Activated naive CD4-positive, alpha-beta T cell treated with anti-CD3 and anti-CD28 coated beads for 36 hours (primary cell): ENCODE data around the gene APBB2. TPM values are rescaled to one million over a fixed set of nuclear protein-coding genes. Genes with fewer than 3 reads are reported as not detected.

ENCODE experiments used
- CTCF ChIA-PET: fragments of 350-600 bp; sonication (Branson Sonifier 250); formaldehyde crosslinking; loops from one replicate; lab custom pipeline; 2021; ENCODE audit warnings: antibody characterized with exemption; lab: Charles Lee
- DNase-seq: peaks from one replicate; pipeline ENCODE4 v3.0.0-alpha.2; 2020
- H3K27ac Mint-ChIP-seq: one replicate; pipeline ENCODE4 v1.8.0; 2021; ENCODE audit warnings: mild to moderate bottlenecking, mixed read lengths
- H3K27me3 Mint-ChIP-seq: one replicate; pipeline ENCODE4 v1.8.0; 2021; ENCODE audit warnings: low read depth, mixed read lengths
- H3K36me3 Mint-ChIP-seq: one replicate; pipeline ENCODE4 v1.8.0; 2021; ENCODE audit warnings: low read depth, mixed read lengths
- H3K4me1 Mint-ChIP-seq: one replicate; pipeline ENCODE4 v1.8.0; 2021; ENCODE audit warnings: low read depth, mixed read lengths
- H3K4me3 Mint-ChIP-seq: one replicate; pipeline ENCODE4 v1.8.0; 2021; ENCODE audit warnings: mild to moderate bottlenecking, moderate library complexity, mixed read lengths
- H3K9me3 Mint-ChIP-seq: one replicate; pipeline ENCODE4 v1.8.0; 2021; ENCODE audit warnings: mixed read lengths
- intact Hi-C: fragments of 100-400 bp; cut with micrococcal nuclease; formaldehyde crosslinking; loops from one replicate; pipeline ENCODE4 v1.15.1; 2023
- total RNA-seq, 2 experiments: library from RNA; stranded (reverse); gene quantifications; one replicate each; pipeline ENCODE4 v1.2.3, GENCODE V29; 2021

Gene APBB2
- total RNA-seq, 2 experiments from 2014 or later = 4.5 to 4.8 TPM

DNA sequence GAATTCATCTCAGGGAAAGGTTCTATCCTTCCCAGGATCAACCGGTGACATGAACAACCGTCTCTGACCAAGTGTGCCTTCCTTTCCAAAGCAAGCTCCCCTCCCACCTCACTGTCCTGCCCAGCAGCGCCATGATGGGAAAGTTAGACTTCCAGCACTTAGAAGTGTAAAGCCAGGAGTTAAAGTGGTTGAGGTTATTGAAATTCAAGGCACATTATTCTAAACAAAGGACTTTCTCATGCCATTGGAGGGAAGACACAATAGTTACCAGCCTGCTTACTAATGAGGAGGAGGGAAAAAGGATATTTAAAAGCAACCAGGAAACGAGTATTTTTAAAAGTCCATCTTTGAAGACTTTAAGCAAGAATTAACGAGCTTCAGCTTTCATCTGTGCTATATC, 367.8 kb downstream of the APBB2 start:
- Mint-ChIP-seq H3K36me3 (no peaks in the 10 kb centered on the region), H3K27ac (no peak overlapping the region)
- intact Hi-C loops = loop anchor here (10.0 kb wide), 1 partner anchor 368 kb away; the partner anchor contains the start of gene APBB2

DNA sequence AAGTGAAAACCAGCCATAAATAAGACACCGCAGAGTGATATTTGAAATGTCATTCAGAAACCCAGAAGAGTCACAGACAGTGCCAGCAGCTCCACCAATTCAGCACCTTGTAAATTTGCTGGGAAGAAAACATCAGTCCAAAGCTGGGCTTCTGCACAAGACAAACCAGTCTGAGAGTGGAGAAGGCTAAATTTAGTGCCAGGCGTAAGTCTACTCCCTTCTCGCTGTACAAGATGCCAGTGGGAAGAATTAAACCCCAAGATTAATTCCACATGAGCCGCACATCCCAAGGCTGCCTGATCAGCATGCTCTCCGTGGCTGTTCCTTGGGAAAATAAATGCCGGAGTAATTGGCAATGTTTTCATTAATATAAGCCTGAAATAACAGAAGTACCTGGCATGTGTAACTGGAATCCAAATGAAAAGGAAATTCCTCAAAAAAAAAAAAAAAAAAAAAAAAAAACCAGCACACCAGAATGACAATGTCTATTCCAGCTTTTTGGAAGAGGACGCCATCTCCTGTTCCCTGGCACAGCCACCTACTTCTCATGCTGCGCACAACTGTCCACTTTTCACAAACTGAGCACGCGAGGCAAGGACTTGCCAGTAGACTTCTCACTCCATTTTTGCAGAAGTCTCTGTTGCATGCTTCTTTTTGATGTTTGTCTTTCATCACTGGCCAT, 369.0 kb downstream of the APBB2 start:
- Mint-ChIP-seq H3K4me3 (no peak overlapping the region), H3K36me3 (no peaks in the 10 kb centered on the region), H3K27me3 (peaks cover 5% of the 10 kb centered on the region), H3K27ac (no peak overlapping the region), H3K4me1 (peaks cover 5% of the 10 kb centered on the region), H3K9me3 (no peaks in the 10 kb centered on the region)
- DNase-seq = no peak
- CTCF ChIA-PET = interaction anchor here (0.7 to 2.8 kb wide), 3 partner anchors 77 to 528 kb away, joined by 3 to 7 read pairs (median 3); no protein-coding TSS in a partner anchor
- intact Hi-C loops = loop anchor here (10.0 kb wide), 1 partner anchor 370 kb away; the partner anchor contains the start of gene APBB2

More for the DNA sequence above, 367.8 kb downstream of the APBB2 start:
- Mint-ChIP-seq H3K9me3 (no peaks in the 10 kb centered on the region), H3K27me3 (peaks cover 5% of the 10 kb centered on the region), H3K4me3 (no peak overlapping the region), H3K4me1 (no peaks in the 10 kb centered on the region)
- DNase-seq = no peak
- CTCF ChIA-PET = interaction anchor here (0.7 to 0.9 kb wide), 2 partner anchors 9 to 50 kb away, joined by 3 read pairs; no protein-coding TSS in a partner anchor

DNA sequence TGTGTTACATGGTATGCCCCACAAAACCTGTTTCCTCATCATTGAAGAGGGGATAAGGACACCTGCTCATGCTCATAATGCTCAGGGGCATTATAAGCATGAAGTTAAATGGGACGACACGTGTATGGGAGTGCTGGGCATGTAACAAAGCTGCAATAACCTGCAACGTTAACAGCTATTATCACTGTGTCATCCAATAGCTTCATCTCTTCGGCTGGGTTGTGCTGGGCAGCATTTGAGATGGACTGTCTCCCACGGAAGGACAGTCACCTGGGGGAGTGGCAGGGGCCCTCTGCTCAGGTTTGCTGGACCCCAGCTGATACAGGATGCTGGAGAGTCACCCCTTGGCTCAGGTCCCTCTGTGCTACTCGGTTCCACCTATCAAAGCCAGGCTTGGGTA, 370.1 kb downstream of the APBB2 start:
- DNase-seq = no peak
- Mint-ChIP-seq H3K27ac (no peak overlapping the region), H3K36me3 (no peaks in the 10 kb centered on the region), H3K4me1 (peaks cover 5% of the 10 kb centered on the region), H3K4me3 (no peak overlapping the region), H3K27me3 (peaks cover 5% of the 10 kb centered on the region), H3K9me3 (no peaks in the 10 kb centered on the region)
- CTCF ChIA-PET = interaction anchor here (0.6 to 2.8 kb wide), 7 partner anchors 78 to 660 kb away, joined by 3 to 17 read pairs (median 4); no protein-coding TSS in a partner anchor
- intact Hi-C loops = loop anchor here (1.0 to 10.0 kb wide), 8 partner anchors 12 to 1147 kb away; partner anchors contain the start of genes APBB2, N4BP2 and UBE2K

DNA sequence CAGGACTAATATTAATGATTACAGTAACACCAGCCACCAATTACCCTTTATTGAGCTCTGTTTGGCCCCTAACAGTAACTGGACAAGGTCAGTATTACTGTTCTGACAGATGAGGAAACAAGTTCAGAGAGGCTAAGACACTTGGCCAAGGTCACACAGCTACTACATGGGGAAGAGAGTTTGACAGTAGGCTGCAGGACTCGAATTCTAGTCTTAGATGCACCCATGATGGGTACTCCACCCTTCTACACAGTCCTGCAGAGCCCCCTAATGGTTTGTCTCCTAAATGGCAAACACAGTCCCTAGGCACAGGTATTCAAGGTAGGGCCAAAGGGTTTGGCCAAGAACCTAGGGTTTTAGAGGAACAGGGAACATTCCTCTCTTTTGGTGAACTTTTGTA, 370.6 kb downstream of the APBB2 start:
- CTCF ChIA-PET = interaction anchor here (0.6 to 2.8 kb wide), 16 partner anchors 11 to 1017 kb away, joined by 3 to 17 read pairs (median 4); no protein-coding TSS in a partner anchor

DNA sequence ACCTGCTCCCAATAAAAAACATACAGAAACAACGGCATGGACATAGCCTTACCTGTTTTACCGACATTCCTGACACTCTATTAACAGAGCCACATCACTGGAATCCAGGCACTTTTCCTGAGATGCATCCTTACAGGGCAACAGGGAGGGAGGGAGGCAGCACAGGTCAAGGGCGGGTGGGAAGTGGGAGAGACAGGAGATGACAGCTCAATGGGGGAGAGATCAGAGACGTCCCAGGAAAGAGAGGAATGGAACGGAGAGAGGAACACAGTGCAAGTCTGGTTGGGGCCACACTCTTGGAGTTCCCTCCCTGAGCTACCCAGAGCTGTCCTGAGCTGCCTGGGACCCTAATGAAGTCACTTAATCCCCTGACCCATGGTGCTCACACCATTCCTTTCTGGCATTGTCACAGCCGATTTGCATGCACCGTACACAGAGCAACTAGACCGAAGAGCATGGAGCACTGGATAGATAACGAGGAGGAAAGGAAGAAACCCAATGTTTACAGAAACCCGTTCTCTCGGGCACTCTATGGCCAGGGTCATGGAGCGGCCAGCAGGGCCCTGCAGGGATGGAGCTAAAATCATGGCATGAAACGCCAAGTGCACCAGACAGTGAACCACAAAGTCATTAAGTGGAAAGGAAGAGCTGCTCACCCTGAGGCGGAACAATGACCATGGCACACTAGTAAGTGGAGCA, 371.5 kb downstream of the APBB2 start:
- no peak for DNase-seq
- CTCF ChIA-PET = interaction anchor here (0.6 to 2.8 kb wide), 17 partner anchors 12 to 1016 kb away, joined by 3 to 17 read pairs (median 3); no protein-coding TSS in a partner anchor

More for the DNA sequence above, 370.6 kb downstream of the APBB2 start:
- peak; percentile 60 for DNase-seq
- Mint-ChIP-seq H3K36me3 (no peaks in the 10 kb centered on the region), H3K4me1 (peaks cover 5% of the 10 kb centered on the region), H3K27me3 (peaks cover 1% of the 10 kb centered on the region), H3K9me3 (no peaks in the 10 kb centered on the region), H3K4me3 (no peak overlapping the region), H3K27ac (no peak overlapping the region)
- intact Hi-C loops = loop anchor here (1.0 to 10.0 kb wide), 9 partner anchors 13 to 1146 kb away; partner anchors contain the start of genes APBB2, N4BP2 and UBE2K

DNA sequence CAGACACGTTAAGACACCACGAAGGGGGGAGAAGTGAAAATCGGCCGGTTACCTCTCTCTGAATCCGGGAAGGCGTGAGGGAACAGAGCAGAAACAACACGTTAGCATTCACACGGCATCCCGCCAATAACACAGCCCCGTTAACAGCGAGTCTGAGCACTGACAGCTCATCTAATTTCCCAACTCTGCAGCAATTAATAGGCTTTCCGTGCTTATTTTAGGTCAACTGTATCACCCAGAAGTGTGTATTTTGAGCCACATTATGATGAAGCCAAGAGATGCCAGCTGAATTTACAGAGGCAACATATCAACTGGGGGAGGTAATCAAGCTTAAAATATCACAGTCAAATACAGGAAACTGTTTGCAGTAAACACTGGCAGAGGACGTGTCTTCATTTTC, 372.0 kb downstream of the APBB2 start:
- H3K4me1 Mint-ChIP-seq = peaks cover 5% of the 10 kb centered on the region
- no peak overlapping the region for H3K27ac Mint-ChIP-seq
- no peak for DNase-seq
- no peaks in the 10 kb centered on the region for H3K27me3 Mint-ChIP-seq
- intact Hi-C loops = loop anchor here (5.0 to 10.0 kb wide), 7 partner anchors 290 to 1145 kb away; partner anchors contain the start of genes APBB2, N4BP2 and UBE2K
- CTCF ChIA-PET = interaction anchor here (0.6 to 2.0 kb wide), 6 partner anchors 18 to 1373 kb away, joined by 3 to 7 read pairs (median 4); no protein-coding TSS in a partner anchor
- no peaks in the 10 kb centered on the region for H3K9me3 Mint-ChIP-seq
- H3K4me3 Mint-ChIP-seq = no peak overlapping the region
- no peaks in the 10 kb centered on the region for H3K36me3 Mint-ChIP-seq

More for the DNA sequence above, 371.5 kb downstream of the APBB2 start:
- Mint-ChIP-seq H3K4me1 (peaks cover 5% of the 10 kb centered on the region), H3K36me3 (no peaks in the 10 kb centered on the region), H3K27me3 (no peaks in the 10 kb centered on the region), H3K4me3 (no peak overlapping the region), H3K27ac (no peak overlapping the region), H3K9me3 (no peaks in the 10 kb centered on the region)
- intact Hi-C loops = loop anchor here (1.0 to 10.0 kb wide), 8 partner anchors 106 to 1146 kb away; partner anchors contain the start of genes APBB2, N4BP2 and UBE2K

DNA sequence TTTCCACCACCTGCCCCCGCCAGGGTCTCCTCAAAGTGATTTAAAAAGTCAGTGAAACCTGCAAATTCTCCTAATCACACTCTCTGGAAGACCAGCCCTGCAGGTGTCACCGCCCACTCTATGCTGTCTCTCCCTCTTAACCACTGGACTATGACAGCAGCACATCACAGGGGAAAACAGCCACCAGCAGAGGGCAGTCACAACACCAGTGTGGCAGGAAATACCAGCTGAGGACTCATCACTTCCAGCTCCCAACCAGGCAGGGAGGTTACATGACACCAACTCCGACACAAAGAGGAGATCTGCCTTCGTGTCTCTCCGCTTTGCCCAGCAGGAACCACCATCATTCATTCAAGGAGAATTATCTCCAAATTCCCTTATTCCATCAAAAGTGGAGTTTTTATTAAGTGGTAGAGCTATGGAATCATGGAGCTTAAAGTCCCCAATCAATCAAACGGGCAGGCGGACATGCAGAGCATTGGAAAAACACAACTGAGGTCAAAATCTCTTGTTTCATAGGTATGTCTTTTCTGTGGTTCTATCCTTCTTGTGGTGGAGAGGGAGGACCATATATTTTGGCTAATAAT, 373.3 kb downstream of the APBB2 start:
- H3K9me3 Mint-ChIP-seq = no peaks in the 10 kb centered on the region
- H3K27me3 Mint-ChIP-seq = no peaks in the 10 kb centered on the region
- H3K27ac Mint-ChIP-seq = peak overlapping the region; percentile 47
- H3K4me3 Mint-ChIP-seq = no peak overlapping the region
- CTCF ChIA-PET = interaction anchor here (0.5 to 2.0 kb wide), 31 partner anchors 9 to 516 kb away, joined by 3 to 19 read pairs (median 4); partner anchors contain the start of gene RBM47
- intact Hi-C loops = loop anchor here (1.0 to 10.0 kb wide), 10 partner anchors 56 to 1144 kb away; partner anchors contain the start of genes APBB2, N4BP2 and UBE2K
- H3K36me3 Mint-ChIP-seq = no peaks in the 10 kb centered on the region
- DNase-seq = peak; percentile 93
- H3K4me1 Mint-ChIP-seq = peaks cover 5% of the 10 kb centered on the region

DNA sequence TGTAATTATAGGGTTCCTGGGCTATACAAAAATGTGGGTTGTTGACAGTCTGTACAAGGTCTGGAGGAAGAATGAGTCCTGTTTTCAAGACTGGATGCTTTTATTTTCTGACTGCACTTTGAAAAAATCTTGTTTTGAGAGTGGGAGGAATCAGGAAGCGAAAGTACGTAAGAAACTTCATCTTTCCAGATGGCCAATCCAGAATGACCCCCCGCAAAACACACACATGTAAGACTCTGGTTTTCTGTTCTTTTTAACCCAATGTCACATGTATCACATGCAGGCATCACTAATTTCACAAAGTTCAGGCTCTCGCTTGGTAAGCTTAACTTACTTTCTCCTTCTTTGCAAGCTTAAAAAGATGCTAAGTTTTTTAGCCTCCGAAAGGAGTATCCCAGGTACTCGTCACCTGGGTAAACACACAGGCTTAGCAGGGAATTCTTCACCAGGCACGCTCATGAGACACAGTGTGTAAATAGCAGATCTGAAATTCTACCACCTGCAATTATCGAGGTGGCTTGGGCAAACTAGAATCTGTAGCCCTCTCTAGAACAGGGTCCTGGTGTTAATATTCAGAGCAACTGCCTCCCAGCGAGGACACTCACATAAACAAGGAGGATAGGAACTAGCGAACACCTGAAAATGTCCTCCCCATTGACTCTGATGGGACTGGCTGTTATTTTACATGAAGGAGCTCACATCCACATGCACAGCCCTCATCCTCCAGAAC, 373.9 kb downstream of the APBB2 start:
- CTCF ChIA-PET = interaction anchor here (0.6 to 2.0 kb wide), 23 partner anchors 10 to 515 kb away, joined by 3 to 19 read pairs (median 5); partner anchors contain the start of gene RBM47
- H3K9me3 Mint-ChIP-seq = no peaks in the 10 kb centered on the region
- H3K27ac Mint-ChIP-seq = peak overlapping the region; percentile 47
- no peak for DNase-seq
- intact Hi-C loops = loop anchor here (2.0 to 10.0 kb wide), 8 partner anchors 76 to 1143 kb away; partner anchors contain the start of genes APBB2, N4BP2 and UBE2K
- no peak overlapping the region for H3K4me3 Mint-ChIP-seq
- no peaks in the 10 kb centered on the region for H3K27me3 Mint-ChIP-seq
- peaks cover 5% of the 10 kb centered on the region for H3K4me1 Mint-ChIP-seq
- H3K36me3 Mint-ChIP-seq = no peaks in the 10 kb centered on the region

DNA sequence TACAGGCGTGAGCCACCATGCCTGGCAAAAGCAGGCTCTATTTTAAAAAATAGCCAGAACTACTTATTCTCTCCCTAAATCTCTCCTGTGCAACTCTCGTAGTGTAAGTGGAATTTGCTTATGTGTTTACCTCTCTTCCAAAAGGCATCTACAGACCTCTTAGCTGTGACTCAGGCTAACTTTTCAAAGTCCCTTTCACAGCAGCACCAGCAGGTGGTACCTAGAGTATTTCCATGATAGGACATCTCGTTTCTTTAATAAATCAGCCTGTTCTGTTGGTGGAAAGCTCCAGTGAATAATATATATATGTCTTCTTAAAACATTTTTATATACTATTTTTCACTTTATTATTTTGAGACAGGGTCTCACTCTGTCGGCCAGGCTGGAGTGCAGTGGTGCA, 375.6 kb downstream of the APBB2 start:
- intact Hi-C loops = no loop called here
- no peaks in the 10 kb centered on the region for H3K36me3 Mint-ChIP-seq
- CTCF ChIA-PET = no interaction called here
- no peak for DNase-seq
- peaks cover 5% of the 10 kb centered on the region for H3K4me1 Mint-ChIP-seq
- no peaks in the 10 kb centered on the region for H3K27me3 Mint-ChIP-seq
- H3K27ac Mint-ChIP-seq = no peak overlapping the region
- H3K9me3 Mint-ChIP-seq = no peaks in the 10 kb centered on the region
- no peak overlapping the region for H3K4me3 Mint-ChIP-seq

DNA sequence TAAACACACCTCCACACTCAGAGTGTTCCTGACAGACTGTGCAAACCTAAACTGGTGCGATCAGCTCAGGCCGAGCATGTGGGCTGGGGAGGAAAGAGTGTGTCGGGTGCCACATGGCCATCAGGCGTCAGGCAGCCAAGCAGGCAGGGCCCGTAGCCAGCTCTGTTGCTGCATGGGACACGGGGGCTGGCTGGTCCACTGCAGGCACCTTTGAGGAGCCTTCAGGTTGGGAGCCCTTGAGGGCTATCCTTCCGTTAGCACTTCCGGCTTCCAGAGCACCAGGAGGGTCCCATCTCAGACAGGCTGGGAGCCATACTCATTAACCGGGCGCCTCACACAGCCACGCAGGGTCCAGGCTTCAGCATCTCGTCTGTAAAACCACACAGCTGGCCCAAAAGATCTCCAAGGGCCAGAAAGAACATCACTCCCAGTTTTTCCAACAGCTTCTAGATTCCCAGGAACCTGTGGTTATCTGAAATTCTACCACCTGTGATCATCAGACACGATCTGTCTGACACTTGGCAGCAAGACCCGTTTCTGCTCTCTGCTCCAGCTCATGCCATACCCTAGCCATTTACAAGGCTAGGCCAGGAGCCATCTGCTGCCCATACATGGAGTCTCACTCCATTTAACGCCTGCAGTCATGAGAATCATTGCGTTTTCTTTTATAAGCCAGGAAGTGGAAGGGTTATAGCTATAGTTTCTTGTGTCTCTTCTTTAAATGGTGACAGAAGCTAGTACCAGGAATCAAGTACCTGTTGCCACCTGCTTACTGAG, 377.1 kb downstream of the APBB2 start:
- Mint-ChIP-seq H3K27ac (no peak overlapping the region), H3K9me3 (no peaks in the 10 kb centered on the region), H3K4me3 (no peak overlapping the region), H3K4me1 (peaks cover 5% of the 10 kb centered on the region), H3K27me3 (no peaks in the 10 kb centered on the region), H3K36me3 (no peaks in the 10 kb centered on the region)
- CTCF ChIA-PET = interaction anchor here (0.9 to 1.2 kb wide), 3 partner anchors 9 to 98 kb away, joined by 3 to 4 read pairs (median 4); no protein-coding TSS in a partner anchor
- intact Hi-C loops = no loop called here
- DNase-seq = no peak
